Astrocyte (in vitro differentiated cells and primary cell): ENCODE measurements around the gene ASPN. TPM values are rescaled to one million over a fixed set of nuclear protein-coding genes. Genes with fewer than 3 reads are reported as not detected.

Experiments
- DNase-seq: peaks from one replicate; pipeline ENCODE4 v3.0.0-alpha.2; 2010; ENCODE audit warnings: low read depth
- FAIRE-seq: peaks from 2 replicates; lab custom pipeline; 2011; peaks lifted over from hg19 to GRCh38; lab: Jason Lieb, UNC
- H2AFZ ChIP-seq: 2 replicates; pipeline ENCODE4 v1.6.0; 2012; ENCODE audit warnings: low read depth, low read length, inconsistent platforms
- H3K27ac ChIP-seq: 2 replicates; pipeline ENCODE4 v1.5.1; 2011; ENCODE audit warnings: low read depth, low read length, inconsistent platforms
- H3K27me3 ChIP-seq: 2 replicates; pipeline ENCODE4 v1.6.0; 2011; ENCODE audit warnings: low read length, inconsistent platforms; ENCODE audit not compliant: insufficient read depth
- H3K36me3 ChIP-seq: 2 replicates; pipeline ENCODE4 v1.5.1; 2011; ENCODE audit warnings: low read length, inconsistent platforms; ENCODE audit not compliant: insufficient read depth
- H3K4me1 ChIP-seq: 2 replicates; pipeline ENCODE4 v1.5.1; 2011; ENCODE audit warnings: low read length, inconsistent platforms; ENCODE audit not compliant: insufficient read depth
- H3K4me2 ChIP-seq: 2 replicates; pipeline ENCODE4 v1.6.0; 2012; ENCODE audit warnings: low read length, inconsistent platforms
- H3K4me3 ChIP-seq: 2 replicates; pipeline ENCODE4 v1.5.1; 2011; ENCODE audit warnings: low read depth, mild to moderate bottlenecking, low read length, inconsistent platforms; ENCODE audit not compliant: insufficient read depth
- H3K79me2 ChIP-seq: 2 replicates; pipeline ENCODE4 v1.6.0; 2012; ENCODE audit warnings: mild to moderate bottlenecking, low read length, inconsistent platforms; ENCODE audit not compliant: insufficient read depth
- H3K9ac ChIP-seq: 2 replicates; pipeline ENCODE4 v1.6.0; 2012; ENCODE audit warnings: mild to moderate bottlenecking, low read length, inconsistent platforms
- H3K9me3 ChIP-seq: 2 replicates; pipeline ENCODE4 v1.5.1; 2012; ENCODE audit warnings: low read depth, mild to moderate bottlenecking, low read length, inconsistent platforms; ENCODE audit not compliant: insufficient read depth
- H4K20me1 ChIP-seq: 2 replicates; pipeline ENCODE4 v1.6.0; 2012; ENCODE audit warnings: low read length, inconsistent platforms; ENCODE audit not compliant: insufficient read depth
- H3K27ac Mint-ChIP-seq: one replicate; pipeline ENCODE4 v1.8.0; 2021; ENCODE audit warnings: mild to moderate bottlenecking, mixed read lengths; ENCODE audit not compliant: unreplicated experiment
- H3K27me3 Mint-ChIP-seq: one replicate; pipeline ENCODE4 v1.8.0; 2021; ENCODE audit warnings: low read depth, mixed read lengths; ENCODE audit not compliant: unreplicated experiment
- H3K36me3 Mint-ChIP-seq: one replicate; pipeline ENCODE4 v1.8.0; 2021; ENCODE audit warnings: low read depth, mixed read lengths; ENCODE audit not compliant: unreplicated experiment
- H3K4me1 Mint-ChIP-seq: one replicate; pipeline ENCODE4 v1.8.0; 2021; ENCODE audit warnings: low read depth, mixed read lengths; ENCODE audit not compliant: unreplicated experiment
- H3K4me3 Mint-ChIP-seq: one replicate; pipeline ENCODE4 v1.8.0; 2021; ENCODE audit warnings: mild to moderate bottlenecking, moderate library complexity, mixed read lengths; ENCODE audit not compliant: unreplicated experiment
- H3K9me3 Mint-ChIP-seq: one replicate; pipeline ENCODE4 v1.8.0; 2021; ENCODE audit warnings: mild to moderate bottlenecking, mixed read lengths; ENCODE audit not compliant: unreplicated experiment
- CTCF ChIP-seq: IDR thresholded peaks from 2 replicates; pipeline ENCODE4 v1.5.1; 2011; ENCODE audit warnings: low read depth, mild to moderate bottlenecking, inconsistent platforms, low read length, moderate library complexity; ENCODE audit not compliant: insufficient read depth
- EZH2 ChIP-seq: IDR thresholded peaks from 2 replicates; pipeline ENCODE4 v1.6.1; 2012; ENCODE audit warnings: mild to moderate bottlenecking, low read length, inconsistent platforms; ENCODE audit not compliant: insufficient read depth
- total RNA-seq: library from RNA; stranded (reverse); gene quantifications from 2 replicates; pipeline ENCODE4 v1.2.1, GENCODE V29; 2021

ASPN gene
- total RNA-seq, 1 donor from 2014 or later, result not detected

- Mint-ChIP-seq H3K4me3 (no peak overlapping the region), H3K36me3 (no peaks in the 10 kb centered on the region), H3K27ac (no peak overlapping the region), H3K4me1 (peaks cover 10% of the 10 kb centered on the region), H3K27me3 (no peaks in the 10 kb centered on the region), H3K9me3 (no peaks in the 10 kb centered on the region)
- H3K4me1 ChIP-seq, result peaks cover 21% of the 10 kb centered on the region
- H3K9me3 ChIP-seq, result no peaks in the 10 kb centered on the region
- TF ChIP-seq CTCF, result no peak
- no peaks in the 10 kb centered on the region for H3K27me3 ChIP-seq
- no peak for DNase-seq
- no peak for FAIRE-seq
- H3K79me2 ChIP-seq, result no peaks in the 10 kb centered on the region
- no peak overlapping the region for H3K4me2 ChIP-seq
- no peak overlapping the region for H3K27ac ChIP-seq
- H2AFZ ChIP-seq, result no peak overlapping the region
- no peaks in the 10 kb centered on the region for H4K20me1 ChIP-seq
- H3K4me3 ChIP-seq, result no peak overlapping the region
- H3K36me3 ChIP-seq, result no peaks in the 10 kb centered on the region
- H3K9ac ChIP-seq, result no peak overlapping the region
Measured at GRCh38 chr9:92478783-92479182, 3.5 kb downstream of the ASPN start.

DNA sequence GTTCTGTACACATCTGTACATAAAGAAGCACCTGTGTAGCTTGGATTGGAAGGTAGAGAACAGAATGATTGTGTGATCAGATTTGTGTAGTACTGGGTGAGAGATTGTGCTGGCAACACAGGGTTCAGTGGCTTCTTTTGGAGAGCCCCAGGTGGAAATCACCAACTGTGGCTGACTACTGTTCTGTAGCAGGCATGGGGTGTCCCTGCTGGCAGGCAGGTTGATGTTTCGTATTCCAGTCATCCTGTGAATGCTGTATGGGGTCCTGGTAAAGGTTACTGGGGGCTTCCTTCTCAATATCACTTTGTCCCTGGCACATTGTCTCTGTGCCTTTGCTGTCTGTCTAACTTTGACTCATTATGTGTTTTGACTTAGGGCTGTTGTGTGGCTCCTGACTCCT lies 5.3 kb downstream of the ASPN start:
- TF ChIP-seq EZH2, result no peak
- no peak for TF ChIP-seq CTCF
- DNase-seq (no peak), FAIRE-seq (no peak)

GRCh38 chr9:92474587-92474986 lies 7.7 kb downstream of the ASPN start:
- H3K9me3 ChIP-seq, result no peaks in the 10 kb centered on the region
- Mint-ChIP-seq H3K27ac (no peak overlapping the region), H3K36me3 (no peaks in the 10 kb centered on the region), H3K4me3 (no peak overlapping the region), H3K4me1 (no peaks in the 10 kb centered on the region), H3K9me3 (no peaks in the 10 kb centered on the region), H3K27me3 (no peaks in the 10 kb centered on the region)
- H3K27ac ChIP-seq, result no peak overlapping the region
- H3K36me3 ChIP-seq, result no peaks in the 10 kb centered on the region
- no peaks in the 10 kb centered on the region for H3K4me1 ChIP-seq
- no peaks in the 10 kb centered on the region for H3K27me3 ChIP-seq
- H3K4me2 ChIP-seq, result no peak overlapping the region
- TF ChIP-seq CTCF (no peak), EZH2 (no peak)
- no peak for DNase-seq
- H3K9ac ChIP-seq, result no peak overlapping the region
- H2AFZ ChIP-seq, result no peak overlapping the region
- no peak overlapping the region for H3K4me3 ChIP-seq
- no peak for FAIRE-seq
- no peaks in the 10 kb centered on the region for H3K79me2 ChIP-seq
- H4K20me1 ChIP-seq, result no peaks in the 10 kb centered on the region

More for the DNA sequence above, 5.3 kb downstream of the ASPN start:
- Histone ChIP-seq H3K4me1 (peaks cover 17% of the 10 kb centered on the region), H3K9me3 (no peaks in the 10 kb centered on the region), H3K4me3 (no peak overlapping the region), H3K9ac (no peak overlapping the region), H3K36me3 (no peaks in the 10 kb centered on the region), H3K79me2 (no peaks in the 10 kb centered on the region), H3K27ac (no peak overlapping the region), H2AFZ (no peak overlapping the region), H3K27me3 (no peaks in the 10 kb centered on the region), H4K20me1 (no peaks in the 10 kb centered on the region), H3K4me2 (no peak overlapping the region)
- Mint-ChIP-seq H3K27me3 (no peaks in the 10 kb centered on the region), H3K36me3 (no peaks in the 10 kb centered on the region), H3K4me3 (no peak overlapping the region), H3K4me1 (peaks cover 10% of the 10 kb centered on the region), H3K27ac (no peak overlapping the region), H3K9me3 (no peaks in the 10 kb centered on the region)
